T1000 (cell line): ENCODE measurements around the gene ARHGEF16.

Source experiments
- DNase-seq: peaks from one replicate; lab custom pipeline; 2025; ENCODE audit warnings: mixed read lengths; lab: John Stamatoyannopoulos, UW

The ARHGEF16 gene

DNA sequence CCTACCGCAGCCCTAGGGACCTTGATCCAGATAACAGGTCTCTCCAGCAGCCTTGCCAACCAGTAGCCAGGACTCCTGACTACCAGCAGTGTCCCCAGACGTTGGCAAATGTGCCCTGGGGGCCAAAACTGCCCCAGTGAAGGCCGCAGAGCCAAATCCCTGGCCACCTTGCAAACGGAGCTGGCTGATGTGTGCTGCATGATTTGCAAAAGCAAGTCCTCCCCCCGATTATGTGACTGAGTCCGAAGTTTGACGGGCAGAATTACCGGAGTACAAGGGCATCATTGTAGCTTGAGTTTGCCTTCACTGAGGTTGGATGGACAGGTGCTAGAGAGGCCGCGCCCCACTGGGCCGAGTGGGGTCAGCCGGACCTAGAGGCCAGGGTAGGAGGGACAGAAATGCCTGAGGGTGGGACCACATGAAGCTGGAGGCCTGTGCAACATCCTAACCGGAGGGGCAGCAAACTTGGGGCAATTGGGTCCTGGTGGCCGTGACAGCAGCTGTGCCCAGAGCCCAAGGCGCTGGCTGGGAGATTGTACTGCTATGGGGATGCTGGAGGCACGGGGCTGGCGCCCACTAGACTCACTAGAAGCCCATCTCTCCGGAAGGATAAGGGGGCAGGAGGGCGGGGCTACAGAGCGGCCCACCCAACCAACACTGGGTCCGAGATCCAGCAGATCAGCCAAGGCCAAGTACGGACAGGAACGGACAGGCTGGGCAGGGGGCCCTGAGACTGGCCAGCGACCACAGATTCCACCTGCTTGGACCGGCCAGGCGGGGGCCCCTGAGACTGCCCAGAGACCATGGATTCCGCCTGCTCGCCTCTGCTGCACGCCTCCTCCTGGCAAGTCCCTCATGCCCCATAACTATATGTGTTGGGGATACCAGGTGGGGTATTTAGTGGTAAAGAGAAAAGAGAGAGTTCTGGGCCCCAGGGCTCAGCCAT, 2.8 kb downstream of the ARHGEF16 start:
- no peak for DNase-seq

DNA sequence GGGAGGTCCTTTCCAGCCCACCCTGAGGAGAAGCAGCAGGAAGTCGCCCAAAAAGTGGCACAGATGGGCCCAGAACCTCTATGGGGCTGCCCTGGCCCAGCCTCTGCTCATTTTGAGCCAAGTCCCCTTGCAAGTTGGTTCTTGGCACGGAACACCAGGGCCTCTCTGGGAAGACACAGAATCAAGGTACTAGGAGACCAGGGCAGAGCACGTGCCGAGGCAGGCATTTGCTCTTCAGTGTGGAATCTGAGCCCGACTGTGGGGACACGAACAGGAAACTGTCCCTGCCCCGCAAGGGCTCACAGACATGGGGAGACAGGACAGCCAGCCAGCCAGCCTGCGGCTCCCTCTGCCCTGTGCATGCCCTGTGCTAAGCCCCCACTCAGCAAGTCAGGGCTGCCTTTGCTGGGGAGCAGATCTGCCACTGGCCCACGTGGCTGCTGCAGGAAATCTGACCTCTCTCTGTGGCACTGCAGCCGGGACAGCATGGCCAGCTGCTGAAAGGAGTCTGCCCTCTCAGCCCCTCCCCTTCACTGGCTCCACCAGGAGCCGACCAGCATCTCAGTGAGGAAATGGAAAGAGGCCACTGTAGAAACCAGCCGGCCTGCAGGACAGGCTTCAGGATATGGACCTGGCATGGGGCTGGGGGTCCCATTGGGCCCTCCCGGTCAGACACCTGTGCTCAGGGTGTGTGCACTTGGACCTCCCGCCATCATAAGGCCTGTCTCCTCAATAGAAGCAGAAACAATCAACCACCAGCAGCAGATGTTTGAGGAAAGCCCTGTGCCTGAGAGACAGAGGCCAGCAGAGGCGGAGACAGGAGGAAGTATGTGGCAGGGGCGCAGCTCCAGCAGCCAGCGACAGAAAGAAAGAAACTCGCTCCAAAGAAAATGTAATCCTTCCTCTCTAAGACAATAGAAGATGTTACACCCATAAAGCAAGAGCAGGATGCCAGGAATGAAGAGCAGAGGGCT, 3.7 kb downstream of the ARHGEF16 start:
- no peak for DNase-seq

DNA sequence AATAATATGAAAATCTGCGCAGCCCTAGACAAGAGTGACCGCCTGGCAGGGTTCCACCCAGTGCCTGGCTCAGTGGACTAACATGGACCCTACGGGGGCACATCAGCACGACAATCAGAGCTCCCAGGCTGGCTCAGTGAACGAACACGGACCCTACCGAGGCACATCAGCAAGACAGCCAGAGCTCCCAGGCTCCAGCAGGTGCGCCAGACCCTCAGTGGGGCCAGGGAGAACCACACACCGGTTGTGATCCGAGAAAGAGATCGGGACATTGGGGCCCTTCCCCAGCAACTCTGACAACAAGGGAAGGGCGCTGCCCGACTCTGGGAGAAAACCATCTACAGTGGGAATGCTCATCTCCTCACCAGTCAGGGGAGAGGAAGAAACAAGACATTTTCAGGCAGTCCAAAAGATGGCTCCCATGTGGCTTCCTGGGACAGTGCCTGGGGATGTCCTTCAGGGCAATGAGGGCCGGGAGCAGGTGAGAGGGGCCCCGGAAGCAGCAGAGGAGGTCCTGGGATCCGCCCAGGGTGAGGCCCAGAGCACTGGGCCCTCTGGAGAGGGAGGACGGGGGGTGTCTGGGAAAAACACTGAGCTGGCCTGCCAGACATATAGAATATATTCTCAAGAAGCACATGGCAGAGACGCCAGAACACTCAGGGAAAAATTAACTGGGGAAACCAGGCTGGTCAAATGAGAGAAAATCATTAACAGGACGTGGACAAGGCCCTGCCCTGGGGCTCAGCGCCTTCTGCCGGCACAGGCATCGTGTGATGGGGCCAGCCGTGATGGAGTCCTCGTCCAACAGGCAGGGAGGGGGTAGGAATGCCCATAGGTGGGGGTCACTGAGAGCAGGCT, 4.8 kb downstream of the ARHGEF16 start:
- no peak for DNase-seq

DNA sequence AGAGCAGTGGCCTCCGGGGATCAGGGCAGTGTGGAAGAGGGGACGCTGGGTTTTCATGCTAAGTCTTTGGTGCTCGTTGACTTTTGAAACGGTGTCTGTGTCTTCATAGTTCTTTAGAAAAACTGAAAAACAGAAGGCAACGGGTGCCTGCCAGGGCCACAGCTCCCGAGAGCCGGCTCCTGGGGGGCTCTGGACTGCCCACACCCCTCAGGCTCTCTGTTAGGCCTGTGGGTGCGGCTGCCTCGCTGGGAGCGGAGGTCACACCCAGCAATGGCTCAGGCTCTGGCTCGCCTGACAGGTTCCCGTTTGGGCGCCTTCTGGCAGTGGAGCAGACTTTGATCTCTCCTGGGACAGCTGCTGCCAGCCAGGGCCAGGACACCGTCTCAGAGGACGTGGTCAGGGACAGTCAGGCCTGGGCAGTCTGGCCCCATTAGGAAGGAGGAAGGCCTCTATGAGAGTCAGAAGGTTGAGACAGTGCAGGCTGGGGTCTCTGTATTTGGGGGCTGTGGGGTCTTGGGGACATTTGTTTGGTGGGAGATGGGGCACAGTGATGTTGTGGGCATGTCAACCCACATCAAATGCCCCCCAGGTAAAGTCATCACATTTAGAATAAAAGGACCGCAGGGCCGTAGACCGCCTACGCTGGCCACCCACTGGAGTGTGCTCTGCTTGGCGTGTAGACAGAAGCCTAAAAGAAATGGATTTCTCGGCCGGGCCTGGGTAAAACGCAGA, 5.6 kb downstream of the ARHGEF16 start:
- no peak for DNase-seq

DNA sequence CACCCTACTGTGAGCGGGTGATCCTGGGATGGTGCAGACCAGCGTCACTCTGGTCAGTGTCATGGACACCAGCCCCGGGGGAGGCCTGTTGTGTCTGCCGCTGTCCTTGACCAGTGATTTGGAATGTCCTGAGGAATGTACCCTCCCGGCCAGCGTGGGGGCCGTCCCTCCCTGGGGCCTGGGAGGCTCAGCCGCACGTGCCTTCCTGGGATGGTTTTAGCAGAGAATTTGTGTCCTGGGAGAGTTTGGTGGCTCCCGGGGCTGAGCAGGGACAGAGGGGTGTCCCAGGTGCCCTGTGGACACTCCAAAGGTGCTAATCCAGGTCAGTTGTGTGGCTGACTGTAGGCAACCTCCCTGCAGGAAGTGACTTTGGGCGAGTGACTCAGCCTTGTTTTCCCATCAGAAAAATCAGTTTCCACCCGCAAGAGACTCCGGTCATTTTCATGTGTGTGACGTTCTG, 6.2 kb downstream of the ARHGEF16 start:
- no peak for DNase-seq

DNA sequence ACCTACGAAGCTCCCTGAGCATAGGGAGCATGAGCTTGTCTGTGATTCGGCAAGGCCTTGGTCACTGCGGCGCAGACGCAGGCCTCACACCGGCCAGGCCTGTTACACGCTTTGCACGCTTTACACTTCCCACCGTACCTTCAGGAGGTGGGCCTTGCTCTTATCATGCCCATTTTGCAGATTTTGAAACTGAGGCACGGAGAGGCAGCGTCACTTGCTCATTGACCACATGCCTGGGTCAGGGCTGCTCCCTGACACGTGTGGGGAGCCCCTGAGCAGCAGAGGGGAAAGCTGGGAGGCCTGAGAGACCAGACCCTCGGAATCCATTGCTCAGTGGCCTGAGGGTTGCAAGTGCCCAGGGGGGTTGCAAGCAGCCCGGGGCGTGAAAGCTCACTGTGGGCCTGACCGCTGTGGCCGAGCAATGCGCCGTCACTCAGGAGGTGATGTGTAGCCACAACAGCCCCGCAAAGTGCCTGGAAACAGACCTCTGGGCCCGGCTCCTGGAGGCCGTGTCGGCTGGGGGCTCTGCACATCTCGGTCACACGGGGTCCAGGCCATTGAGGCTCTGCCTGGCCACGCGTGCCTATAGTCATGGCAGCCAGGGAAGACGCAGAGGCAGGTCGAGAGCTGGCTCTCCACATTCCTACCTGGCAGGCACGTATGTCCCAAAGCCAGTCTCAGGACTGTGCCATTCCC, 6.9 kb downstream of the ARHGEF16 start:
- no peak for DNase-seq

DNA sequence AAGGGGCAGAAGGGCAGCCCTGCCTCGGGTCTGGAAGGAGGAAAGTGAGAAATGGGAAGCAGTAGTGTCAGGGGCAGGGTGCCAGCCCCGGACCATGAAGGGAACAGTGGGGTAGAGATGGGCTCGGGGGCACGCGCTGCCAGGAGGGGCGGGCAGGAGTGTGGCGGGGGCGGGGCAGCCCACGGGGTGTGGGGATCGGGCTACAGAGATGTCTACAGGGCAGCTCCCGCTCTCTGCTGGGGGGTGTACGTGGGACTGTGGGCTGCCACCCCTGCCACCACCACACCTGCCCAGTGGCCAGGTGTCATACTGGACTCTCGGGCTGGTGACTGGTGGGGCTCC, 7.4 kb downstream of the ARHGEF16 start:
- DNase-seq = no peak

DNA sequence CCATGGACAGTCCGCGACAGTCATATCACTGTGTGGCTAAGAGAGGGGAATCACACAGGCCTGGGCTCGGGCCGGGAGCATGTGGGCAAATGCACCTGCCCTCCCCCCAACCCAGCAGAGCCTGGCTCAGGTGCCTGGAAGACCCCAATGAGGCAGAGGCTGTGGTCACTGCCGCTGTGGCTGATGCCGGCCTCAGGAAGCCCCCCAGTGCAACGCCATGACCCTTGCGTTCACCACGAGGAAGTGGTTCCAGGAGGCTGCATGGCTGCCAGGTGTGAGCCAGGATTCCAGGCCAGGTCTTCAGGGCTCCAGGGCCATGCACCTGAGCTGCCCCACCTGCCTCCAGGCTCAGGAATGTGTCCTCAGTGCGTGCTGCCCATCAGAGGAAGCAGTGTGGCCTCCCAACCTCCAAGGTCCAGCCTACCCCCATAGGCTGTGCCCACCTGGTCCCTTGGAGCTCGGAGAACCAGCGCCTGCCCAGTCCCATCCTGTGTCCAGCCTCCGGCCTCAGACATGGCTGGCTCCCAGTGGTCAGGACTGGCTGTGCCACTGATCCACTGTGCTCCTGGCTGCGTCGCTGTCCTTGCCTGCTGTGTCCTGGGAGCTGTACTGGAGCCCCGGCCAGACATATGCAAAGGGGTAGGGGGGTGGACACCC, 8.0 kb downstream of the ARHGEF16 start:
- no peak for DNase-seq

DNA sequence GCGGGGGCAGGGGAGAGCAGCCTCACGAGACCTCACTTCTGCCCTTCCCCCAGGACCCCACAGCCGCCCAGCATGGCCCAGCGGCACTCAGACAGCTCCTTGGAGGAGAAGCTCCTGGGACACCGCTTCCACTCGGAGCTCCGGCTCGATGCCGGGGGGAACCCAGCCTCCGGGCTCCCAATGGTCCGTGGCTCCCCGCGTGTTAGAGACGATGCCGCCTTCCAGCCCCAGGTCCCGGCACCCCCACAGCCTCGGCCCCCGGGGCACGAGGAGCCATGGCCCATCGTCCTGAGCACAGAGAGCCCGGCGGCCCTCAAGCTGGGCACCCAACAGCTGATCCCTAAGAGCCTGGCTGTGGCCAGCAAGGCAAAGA, 8.5 kb downstream of the ARHGEF16 start:
- DNase-seq = no peak

DNA sequence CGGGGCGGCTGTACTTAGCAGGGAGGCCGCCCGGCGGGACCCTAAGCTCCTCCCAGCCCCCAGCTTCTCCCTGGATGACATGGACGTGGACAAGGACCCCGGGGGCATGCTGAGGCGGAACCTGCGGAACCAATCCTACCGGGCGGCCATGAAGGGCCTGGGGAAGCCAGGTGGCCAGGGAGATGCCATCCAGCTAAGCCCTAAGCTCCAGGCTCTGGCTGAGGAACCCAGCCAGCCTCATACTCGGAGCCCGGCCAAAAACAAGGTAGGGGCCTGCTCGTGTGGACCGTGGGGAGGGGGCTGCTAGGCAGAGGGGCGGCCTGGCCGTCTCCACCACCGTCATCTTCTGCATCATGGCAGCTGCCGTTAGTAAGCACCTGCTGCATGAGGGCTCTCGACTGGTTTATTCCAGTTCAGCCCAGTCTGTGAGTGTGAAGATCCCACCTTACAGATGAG, 9.0 kb downstream of the ARHGEF16 start:
- DNase-seq = no peak

DNA sequence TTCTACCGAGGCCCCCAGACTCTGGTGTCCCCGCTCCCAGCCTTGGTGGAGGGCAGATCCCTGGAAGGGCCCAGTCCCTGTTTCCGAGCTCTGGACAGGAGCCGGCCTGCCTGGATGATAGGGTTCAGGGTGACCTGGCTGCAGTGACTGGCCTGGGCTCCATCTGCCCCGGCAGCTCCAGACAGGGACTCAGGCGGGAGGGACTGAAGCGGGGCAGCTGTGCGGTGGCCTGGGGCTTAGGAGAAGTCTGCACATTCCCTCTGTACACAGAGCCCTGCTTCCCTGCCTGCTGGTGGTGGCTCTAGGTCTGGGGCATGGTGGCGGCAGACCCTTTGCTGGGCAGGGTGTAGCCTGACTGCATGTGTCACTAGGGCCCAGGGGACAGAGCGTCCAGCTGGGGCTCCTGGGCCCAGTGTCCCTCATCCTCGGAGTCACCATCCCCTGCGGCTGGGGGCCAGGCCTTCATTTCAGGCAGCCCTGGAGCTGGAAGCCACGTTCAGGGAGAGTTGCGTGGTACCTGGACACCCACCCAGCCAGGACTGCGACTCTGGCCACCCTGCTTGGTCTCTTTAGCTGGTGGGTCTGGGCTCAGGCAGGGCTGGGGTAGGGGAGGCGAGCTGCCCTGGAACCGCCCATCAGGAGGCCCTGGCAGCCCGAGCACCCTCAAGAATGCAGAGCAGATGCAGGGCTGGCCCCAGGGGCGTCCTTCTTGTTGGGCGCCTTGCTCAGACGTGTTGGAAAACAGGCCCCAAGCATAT, 9.6 kb downstream of the ARHGEF16 start:
- DNase-seq = no peak

DNA sequence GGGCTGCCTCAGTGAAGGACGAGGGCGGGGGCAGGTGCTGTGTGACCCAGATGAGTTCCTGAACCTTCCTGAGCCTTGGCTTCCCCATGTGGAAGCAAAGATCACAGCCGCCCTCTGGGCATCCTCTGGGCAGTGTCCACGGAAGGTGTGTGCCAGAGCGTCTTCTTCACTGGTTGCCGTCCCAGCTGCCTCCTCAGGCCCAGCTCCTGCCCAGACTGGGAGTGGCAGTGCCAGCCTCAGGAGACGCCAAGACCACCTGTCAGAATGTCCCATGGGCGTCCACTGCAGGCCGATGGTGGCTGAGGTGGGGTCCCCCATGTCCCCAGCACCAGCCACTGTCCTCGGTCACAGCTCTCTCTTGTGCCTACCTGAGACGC, 10.2 kb downstream of the ARHGEF16 start:
- DNase-seq = no peak

DNA sequence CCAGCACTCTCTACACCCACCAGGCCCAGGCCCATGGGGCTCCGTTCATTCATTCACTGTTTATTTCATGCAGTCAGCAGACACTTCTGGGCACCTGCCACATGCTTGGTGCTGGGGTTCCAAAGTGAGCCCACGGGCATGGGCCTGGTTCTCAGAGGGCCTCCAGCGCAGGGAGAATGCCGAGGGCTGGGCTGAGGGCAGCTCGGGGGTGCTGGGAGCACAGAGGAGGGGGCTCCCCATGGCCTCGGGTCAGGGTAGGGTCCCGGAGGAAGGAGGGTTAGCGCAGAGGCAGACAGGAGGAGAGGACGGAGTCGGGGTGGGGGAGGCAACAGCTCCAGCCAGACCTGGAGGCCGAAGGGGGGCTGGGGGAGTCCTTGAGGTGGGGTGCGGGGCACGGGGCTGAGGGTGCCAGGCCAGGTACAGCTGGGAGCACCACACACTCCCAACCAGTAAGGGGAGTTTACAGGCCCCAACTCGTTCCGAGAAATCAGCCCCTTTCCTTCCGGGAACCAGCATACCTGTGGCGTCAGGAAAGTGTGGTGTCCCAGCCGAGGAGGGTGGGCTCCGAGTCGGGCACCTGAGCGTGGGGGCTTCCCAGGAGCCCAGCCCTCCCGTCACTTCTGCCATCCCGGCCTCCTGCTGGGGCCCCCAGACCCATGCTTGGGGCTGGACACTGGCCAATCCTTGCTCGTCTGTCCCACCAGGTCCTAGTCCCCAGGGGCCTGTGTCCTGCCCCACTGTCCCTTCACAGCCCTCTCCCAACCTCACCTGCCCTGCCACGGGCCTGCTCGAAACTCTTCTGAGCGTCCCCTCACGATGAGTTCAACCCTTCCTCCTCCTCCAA, 10.8 kb downstream of the ARHGEF16 start:
- DNase-seq = no peak

DNA sequence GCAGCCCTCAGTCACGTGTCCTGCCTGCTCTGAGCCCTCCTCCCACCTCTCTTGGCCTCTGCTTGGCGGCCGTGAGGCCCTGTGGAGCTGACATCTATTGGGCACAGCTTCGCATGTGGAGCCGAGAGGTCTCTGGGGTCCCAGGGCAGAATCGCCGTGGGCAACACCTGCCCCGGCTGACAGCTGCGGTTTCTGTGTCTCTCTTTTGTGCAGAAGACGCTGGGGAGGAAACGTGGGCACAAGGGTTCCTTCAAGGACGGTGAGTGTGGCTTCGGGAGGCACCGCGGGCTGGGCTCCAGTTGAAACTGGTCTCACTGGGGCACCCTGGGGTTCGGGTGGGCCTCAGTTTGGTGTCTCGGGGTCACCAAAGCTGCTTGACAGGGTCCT, 11.5 kb downstream of the ARHGEF16 start:
- DNase-seq = no peak

DNA sequence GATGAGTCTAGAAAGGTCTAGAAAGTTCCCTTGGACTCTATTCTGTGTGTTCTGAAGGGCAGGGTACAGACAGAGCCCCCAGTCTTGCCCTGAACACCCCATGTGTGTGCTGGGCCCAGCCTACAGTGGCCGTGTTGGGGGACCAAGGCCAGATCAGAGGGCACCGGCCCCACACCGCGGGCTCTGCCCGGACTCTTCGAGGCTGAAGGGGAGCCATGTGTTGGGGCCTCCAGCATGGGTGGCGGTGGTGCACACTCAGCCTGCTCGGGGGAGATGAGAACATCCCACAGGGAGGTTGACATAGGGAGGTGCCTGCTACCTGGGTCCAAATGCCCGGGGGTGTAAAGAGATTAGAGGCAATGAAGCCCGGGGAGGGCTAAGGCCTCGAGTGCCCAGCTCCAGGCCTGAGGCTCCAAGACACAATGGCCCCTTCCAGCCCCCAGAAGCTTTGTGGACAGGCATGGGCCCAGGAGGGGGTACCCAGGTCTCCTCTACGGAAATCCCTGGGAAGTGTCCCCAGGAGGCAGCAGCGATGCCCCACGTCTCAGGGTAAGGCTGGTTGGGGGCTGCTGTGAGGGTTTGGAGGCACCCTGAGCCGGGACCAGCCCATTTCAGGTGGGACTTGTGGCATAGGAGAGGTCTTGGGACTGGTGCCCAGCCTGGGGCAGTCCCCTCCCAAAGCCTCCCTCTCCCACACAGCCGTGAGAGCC, 12.1 kb downstream of the ARHGEF16 start:
- no peak for DNase-seq

DNA sequence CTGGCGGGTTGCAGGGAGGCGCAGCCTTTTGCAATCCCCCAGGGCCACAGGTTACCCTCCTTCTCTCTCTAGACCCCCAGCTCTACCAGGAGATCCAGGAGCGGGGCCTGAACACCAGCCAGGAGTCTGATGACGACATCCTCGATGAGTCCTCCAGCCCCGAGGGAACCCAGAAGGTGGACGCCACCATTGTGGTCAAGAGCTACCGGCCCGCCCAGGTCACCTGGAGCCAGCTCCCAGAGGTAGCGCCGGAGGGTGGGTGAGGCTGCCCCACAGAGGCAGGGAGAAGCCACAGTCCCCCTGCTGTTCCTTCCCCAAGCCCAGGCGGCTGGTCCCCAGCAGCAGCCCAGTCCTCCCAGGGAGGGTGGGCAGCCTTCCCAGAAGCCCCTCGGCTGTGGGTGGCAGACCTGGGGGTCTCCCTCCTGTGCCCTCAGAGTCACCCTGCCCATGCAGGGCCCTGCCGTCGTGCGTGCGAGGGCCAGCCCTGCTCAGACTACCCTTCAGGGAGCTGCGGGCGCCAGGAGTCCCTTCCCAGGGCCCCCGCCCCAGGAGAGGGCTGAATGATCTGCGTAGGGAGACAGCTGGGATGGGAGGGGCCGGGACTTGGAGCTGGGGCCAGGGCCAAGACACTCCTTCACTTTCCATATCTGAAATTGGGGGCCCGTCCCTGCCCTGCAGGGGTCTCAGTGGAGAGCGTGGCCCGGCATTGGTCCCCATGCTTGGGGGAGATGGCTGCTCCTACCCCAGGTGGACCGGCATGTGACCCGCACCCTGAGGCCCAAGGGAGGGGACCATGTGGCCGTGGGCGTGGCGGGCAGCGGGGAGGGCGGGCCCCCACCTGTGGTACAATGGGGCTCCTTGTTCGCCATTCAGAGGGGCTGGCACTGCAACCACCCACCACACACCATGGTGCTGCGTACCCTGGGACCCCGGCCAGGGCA, 12.9 kb downstream of the ARHGEF16 start:
- DNase-seq = no peak
